CD4-positive, CD25-positive, alpha-beta regulatory T cell (primary cell): ENCODE data around the gene NCOA4. TPM values are rescaled to one million over a fixed set of nuclear protein-coding genes. Genes with fewer than 3 reads are reported as not detected.
"Not testable (repeated sequence)": the region's sequence is repeated elsewhere in the genome, so short reads cannot be mapped to it uniquely, and the experiment has no call there.

Experiments
- ATAC-seq, 2 donors: fragments of 150-1000 bp; cut with Tn5 transposase; one replicate each; pipeline ENCODE4 v1.10.0; 2021; ENCODE audit warnings: low read depth in 2 of 2, moderate number of reproducible peaks in 2 of 2, moderate library complexity in 1 of 2
- DNase-seq, 3 donors: peaks; one replicate each; pipeline versions ENCODE4 v3.0.0 to v3.0.0-alpha.2; 2012 to 2022; ENCODE audit warnings: mixed read lengths in 1 of 3
- H3K27ac ChIP-seq: one replicate; pipeline ENCODE4 v1.7.0; 2013; ENCODE audit warnings: mild to moderate bottlenecking, low read length; ENCODE audit not compliant: insufficient read depth, poor library complexity, severe bottlenecking
- H3K27me3 ChIP-seq: one replicate; pipeline ENCODE4 v1.7.0; 2013; ENCODE audit warnings: low read length; ENCODE audit not compliant: control insufficient read depth, insufficient read depth
- H3K36me3 ChIP-seq: one replicate; pipeline ENCODE4 v1.7.0; 2013; ENCODE audit warnings: mild to moderate bottlenecking, low read length, moderate library complexity; ENCODE audit not compliant: control insufficient read depth, insufficient read depth
- H3K4me1 ChIP-seq: 2 replicates; pipeline ENCODE4 v1.7.0; 2013; ENCODE audit warnings: mild to moderate bottlenecking, low read length; ENCODE audit not compliant: insufficient read depth, control insufficient read depth, poor library complexity, severe bottlenecking
- H3K4me3 ChIP-seq: one replicate; pipeline ENCODE4 v1.7.0; 2013; ENCODE audit warnings: low read depth, mild to moderate bottlenecking, low read length, moderate library complexity
- H3K9me3 ChIP-seq, 2 experiments: 1 replicate in 1 of 2; 2 replicates in 1 of 2; pipeline ENCODE4 v1.7.0; 2013; ENCODE audit warnings: low read length in 2 of 2, mild to moderate bottlenecking in 1 of 2, moderate library complexity in 1 of 2; ENCODE audit not compliant: control insufficient read depth in 2 of 2
- H3K27ac Mint-ChIP-seq, 3 donors: one replicate each; pipeline ENCODE4 v1.8.0; 2020 to 2022; ENCODE audit warnings: mild to moderate bottlenecking in 3 of 3, mixed read lengths in 3 of 3, moderate library complexity in 2 of 3
- H3K27me3 Mint-ChIP-seq: one replicate; pipeline ENCODE4 v1.8.0; 2022; ENCODE audit warnings: mild to moderate bottlenecking, mixed read lengths
- H3K36me3 Mint-ChIP-seq: one replicate; pipeline ENCODE4 v1.8.0; 2020; ENCODE audit warnings: mixed read lengths
- H3K4me1 Mint-ChIP-seq, 4 donors: one replicate each; pipeline ENCODE4 v1.8.0; 2020 to 2022; ENCODE audit warnings: mixed read lengths in 4 of 4, mild to moderate bottlenecking in 1 of 4
- H3K4me3 Mint-ChIP-seq, 4 donors: one replicate each; pipeline ENCODE4 v1.8.0; 2020 to 2022; ENCODE audit warnings: mild to moderate bottlenecking in 4 of 4, mixed read lengths in 4 of 4, moderate library complexity in 3 of 4
- H3K9me3 Mint-ChIP-seq, 7 donors: one replicate each; pipeline ENCODE4 v1.8.0; 2020 to 2022; ENCODE audit warnings: mixed read lengths in 7 of 7, mild to moderate bottlenecking in 3 of 7, moderate library complexity in 2 of 7
- polyA plus RNA-seq, 4 donors: library from polyadenylated mRNA; unstranded; fragments of 300-500 nt; fragmentation: Illumina TruSeq; gene quantifications; one replicate each; pipeline ENCODE4 v1.2.3, GENCODE V29; 2021
- total RNA-seq: library from RNA; stranded (reverse); gene quantifications from one replicate; pipeline ENCODE4 v1.2.3, GENCODE V29; 2022

The NCOA4 gene
- total and polyA plus RNA-seq, 5 donors from 2014 or later: 69.1 to 202 (median 172) TPM

DNA sequence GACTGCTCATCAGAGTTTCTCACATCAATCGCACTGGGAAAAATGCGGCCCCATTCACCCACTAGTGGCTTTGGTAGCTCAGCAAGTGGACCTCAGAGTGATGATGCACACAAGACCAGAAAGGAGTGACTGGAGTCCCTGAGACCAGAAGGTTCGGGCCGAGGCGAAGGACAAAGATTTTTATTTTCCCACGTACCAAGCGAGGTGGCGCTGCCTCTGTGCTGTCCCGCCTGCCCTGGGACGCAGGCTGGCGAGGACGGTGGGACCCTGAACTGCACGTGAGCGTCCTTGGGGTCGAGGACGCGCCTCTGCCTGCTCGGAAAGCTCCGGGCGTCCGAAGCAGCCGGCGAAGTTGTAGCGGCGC lies 58.7 kb downstream of the NCOA4 start:
- Mint-ChIP-seq H3K4me1 (peaks cover 13 to 61% (median 42%) of the 10 kb centered on the region in 4 donors), H3K4me3 (peak overlapping the region; percentile 95 to 100 (median 98)), H3K27ac (peak overlapping the region; percentile 32 to 98 (median 90))
- not testable (repeated sequence) for H3K36me3 Mint-ChIP-seq, H3K9me3 ChIP-seq, H3K9me3 Mint-ChIP-seq, H3K36me3 ChIP-seq, H3K27me3 ChIP-seq, DNase-seq, H3K27me3 Mint-ChIP-seq
- ATAC-seq: peak; percentile 17 to 28
- peaks cover 23% of the 10 kb centered on the region for H3K4me1 ChIP-seq
- H3K27ac ChIP-seq: peak overlapping the region; percentile 66
- peak overlapping the region; percentile 93 for H3K4me3 ChIP-seq

DNA sequence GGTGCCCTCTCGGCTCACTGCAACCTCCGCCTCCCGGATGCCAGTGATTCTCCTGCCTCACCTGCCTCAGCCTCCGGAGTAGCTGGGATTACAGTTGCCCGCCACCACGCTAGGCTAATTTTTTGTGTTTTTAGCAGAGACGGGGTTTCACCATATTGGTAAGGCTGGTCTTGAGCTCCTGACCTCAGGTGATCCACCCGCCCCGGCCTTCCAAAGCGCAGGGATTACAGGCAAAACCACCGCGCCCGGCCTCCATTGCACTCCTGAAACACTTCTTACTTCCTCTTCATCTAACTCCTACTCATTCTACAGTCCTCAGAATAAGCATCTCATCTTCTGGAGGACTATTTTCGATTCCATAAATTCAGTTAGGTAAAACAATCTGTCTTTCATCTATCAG lies 59.4 kb downstream of the NCOA4 start:
- not testable (repeated sequence) for H3K36me3 Mint-ChIP-seq, H3K36me3 ChIP-seq, H3K27me3 ChIP-seq, H3K9me3 Mint-ChIP-seq, H3K9me3 ChIP-seq, H3K27me3 Mint-ChIP-seq, ATAC-seq, DNase-seq, H3K27ac ChIP-seq
- Histone ChIP-seq H3K4me1 (peaks cover 23% of the 10 kb centered on the region), H3K4me3 (peak overlapping the region; percentile 66)
- Mint-ChIP-seq H3K27ac (peak overlapping the region; percentile 15 to 98 (median 38)), H3K4me3 (peak overlapping the region; percentile 95 to 100 (median 98)), H3K4me1 (peaks cover 13 to 61% (median 46%) of the 10 kb centered on the region in 4 donors)

DNA sequence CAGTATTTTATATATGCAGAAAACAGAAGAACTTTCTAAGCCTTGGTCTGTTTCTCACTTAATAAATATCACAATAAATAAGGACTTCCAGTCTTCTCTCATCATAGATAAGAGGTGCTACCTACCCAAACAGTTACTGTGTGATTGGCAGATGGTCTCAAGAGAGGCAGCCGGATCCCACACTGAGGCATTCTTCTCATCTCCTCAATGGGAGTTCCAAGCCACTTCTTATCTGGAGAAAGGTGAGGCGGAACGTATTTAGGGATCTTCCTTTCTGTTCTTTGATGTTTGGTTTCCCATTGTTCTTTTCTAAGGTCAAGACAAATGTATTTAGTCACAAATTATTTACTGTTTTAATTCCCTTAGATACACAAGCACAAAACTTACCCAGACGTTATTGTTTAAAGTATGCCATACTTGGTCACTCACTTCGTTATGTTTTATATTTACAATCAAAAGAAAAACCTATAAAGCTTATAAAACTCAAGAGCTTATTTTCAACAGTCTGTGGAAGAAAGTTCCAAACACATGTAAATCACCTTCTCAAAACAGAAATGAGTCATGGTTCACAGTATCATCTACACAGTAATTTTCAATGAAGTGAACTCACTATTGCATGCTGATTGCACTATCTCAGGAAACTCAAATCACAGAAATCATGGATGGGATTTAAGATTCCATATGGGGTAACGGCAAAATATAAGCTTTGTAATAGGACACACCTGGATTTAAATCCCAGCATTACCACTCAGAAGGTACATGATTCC lies 67.6 kb downstream of the NCOA4 start:
- not testable (repeated sequence) for H3K27ac ChIP-seq, ATAC-seq, H3K36me3 ChIP-seq, H3K9me3 Mint-ChIP-seq, H3K9me3 ChIP-seq, H3K27ac Mint-ChIP-seq, H3K4me1 ChIP-seq, H3K4me3 ChIP-seq, H3K4me1 Mint-ChIP-seq, H3K27me3 Mint-ChIP-seq, H3K4me3 Mint-ChIP-seq, DNase-seq, H3K27me3 ChIP-seq, H3K36me3 Mint-ChIP-seq

DNA sequence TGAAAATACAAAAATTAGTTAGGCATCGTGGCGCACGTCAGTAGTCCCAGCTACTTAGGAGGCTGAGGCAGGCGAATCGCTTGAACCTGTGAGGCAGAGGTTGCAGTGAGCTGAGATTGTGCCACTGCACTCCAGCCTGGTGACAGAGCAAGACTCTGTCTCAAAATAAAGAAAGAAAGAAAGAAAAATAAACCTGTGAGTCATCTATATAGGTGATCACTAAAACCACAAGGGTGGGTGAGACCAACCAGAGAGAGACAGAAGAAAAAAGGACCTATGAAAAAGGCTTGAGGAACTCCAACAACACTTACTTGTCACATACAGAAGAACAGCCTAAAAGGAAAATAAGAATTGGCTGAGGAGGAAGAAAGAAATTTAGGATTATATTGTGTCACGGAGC lies 72.5 kb downstream of the NCOA4 start:
- not testable (repeated sequence) for H3K27ac Mint-ChIP-seq, H3K4me3 Mint-ChIP-seq, H3K27ac ChIP-seq, H3K27me3 Mint-ChIP-seq, H3K9me3 Mint-ChIP-seq, H3K36me3 ChIP-seq, H3K36me3 Mint-ChIP-seq, H3K9me3 ChIP-seq, H3K4me3 ChIP-seq, DNase-seq, H3K4me1 ChIP-seq, H3K4me1 Mint-ChIP-seq, H3K27me3 ChIP-seq, ATAC-seq

DNA sequence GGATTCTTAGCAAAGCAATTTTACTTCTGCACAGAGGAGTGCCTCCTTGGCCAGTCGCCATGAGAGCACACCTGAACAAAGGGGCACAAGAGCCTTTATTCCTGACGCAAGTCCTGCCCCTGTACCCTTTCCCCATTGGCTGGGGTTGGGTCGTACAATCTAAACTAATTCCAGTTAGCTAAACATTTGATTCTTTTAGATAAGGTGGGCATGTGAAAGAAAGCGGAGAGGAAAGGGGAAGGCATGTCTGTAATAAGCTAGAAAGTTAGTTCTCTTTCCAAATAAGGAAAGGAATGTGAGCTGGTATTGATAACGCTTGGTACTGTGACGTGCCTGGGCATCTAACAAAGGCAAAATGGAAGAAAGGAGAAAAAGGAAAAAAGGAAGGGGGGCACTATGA lies 73.8 kb downstream of the NCOA4 start:
- not testable (repeated sequence) for H3K9me3 ChIP-seq, H3K4me1 ChIP-seq, H3K36me3 Mint-ChIP-seq, ATAC-seq, H3K4me3 Mint-ChIP-seq, H3K27me3 Mint-ChIP-seq, H3K27ac Mint-ChIP-seq, DNase-seq, H3K4me3 ChIP-seq, H3K27ac ChIP-seq, H3K27me3 ChIP-seq, H3K36me3 ChIP-seq, H3K4me1 Mint-ChIP-seq, H3K9me3 Mint-ChIP-seq

Other genes with a start within 250 kb of the NCOA4 start
- 24.8 TPM for gene AGAP4, start 183.1 kb downstream of the NCOA4 start, total RNA-seq
- gene AGAP4, start 183.1 kb downstream of the NCOA4 start, polyA plus RNA-seq: 1 to 10 TPM in 2 of 4 donors, under 1 TPM in 1, not detected in 1; 0.88 to 1.6 (median 1.1) TPM
- gene TIMM23, start 58.1 kb downstream of the NCOA4 start, total RNA-seq: 32.1 TPM
- gene TIMM23, start 58.1 kb downstream of the NCOA4 start, polyA plus RNA-seq: 10 to 100 TPM; 73.9 to 90.1 (median 76.0) TPM
- gene MSMB, start 15.6 kb upstream of the NCOA4 start, total RNA-seq: not detected
- not detected for gene MSMB, start 15.6 kb upstream of the NCOA4 start, polyA plus RNA-seq